HUDEP-2 (cell line): ENCODE data around the gene BCR.

Experiments
- DNase-seq, 76 experiments: peaks; one replicate each; lab custom pipeline; 2025; ENCODE audit not compliant: unreplicated experiment in 76 of 76; lab: John Stamatoyannopoulos, UW

The BCR gene

DNA sequence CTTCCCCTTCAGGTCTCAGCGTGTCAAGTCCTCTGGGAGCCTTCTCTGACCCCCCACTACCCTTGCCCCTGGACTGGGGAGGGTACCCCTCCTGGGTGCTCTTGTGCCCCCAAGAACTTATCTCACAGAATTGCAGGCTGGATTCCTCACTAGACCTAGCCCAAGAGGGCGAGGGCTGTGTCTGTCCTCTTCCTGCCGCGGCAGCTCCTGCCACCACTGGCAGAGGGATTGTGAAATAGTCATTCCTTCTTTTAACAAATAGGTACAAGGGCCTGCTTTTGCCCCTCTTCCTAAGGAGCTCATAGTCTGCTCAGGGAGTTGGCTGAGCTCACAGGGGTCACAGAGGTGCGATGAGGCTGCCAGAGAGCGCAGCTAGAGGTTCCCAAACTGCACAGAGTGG, 29.5 kb upstream of the BCR start:
- DNase-seq, result no peak

DNA sequence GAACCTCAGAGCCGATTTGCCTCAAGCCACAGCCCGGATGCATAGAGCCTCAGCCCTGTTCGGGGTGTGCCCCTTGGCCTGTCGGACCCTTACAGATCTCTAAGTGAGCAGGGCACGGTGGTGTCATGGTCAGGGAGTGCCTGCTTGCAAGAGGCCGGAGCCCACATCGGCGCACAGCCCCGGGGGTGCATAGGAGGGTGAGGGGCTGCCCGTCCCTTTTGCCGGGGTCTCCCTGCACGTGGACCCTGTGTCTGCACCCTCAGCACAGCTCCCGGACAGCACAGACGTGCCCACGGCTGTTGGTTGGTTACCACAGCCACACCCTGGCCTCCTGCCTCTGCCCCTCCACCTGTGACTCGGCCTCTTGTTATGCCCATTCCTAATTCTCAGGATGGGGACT, 28.5 kb upstream of the BCR start:
- DNase-seq, result no peak

DNA sequence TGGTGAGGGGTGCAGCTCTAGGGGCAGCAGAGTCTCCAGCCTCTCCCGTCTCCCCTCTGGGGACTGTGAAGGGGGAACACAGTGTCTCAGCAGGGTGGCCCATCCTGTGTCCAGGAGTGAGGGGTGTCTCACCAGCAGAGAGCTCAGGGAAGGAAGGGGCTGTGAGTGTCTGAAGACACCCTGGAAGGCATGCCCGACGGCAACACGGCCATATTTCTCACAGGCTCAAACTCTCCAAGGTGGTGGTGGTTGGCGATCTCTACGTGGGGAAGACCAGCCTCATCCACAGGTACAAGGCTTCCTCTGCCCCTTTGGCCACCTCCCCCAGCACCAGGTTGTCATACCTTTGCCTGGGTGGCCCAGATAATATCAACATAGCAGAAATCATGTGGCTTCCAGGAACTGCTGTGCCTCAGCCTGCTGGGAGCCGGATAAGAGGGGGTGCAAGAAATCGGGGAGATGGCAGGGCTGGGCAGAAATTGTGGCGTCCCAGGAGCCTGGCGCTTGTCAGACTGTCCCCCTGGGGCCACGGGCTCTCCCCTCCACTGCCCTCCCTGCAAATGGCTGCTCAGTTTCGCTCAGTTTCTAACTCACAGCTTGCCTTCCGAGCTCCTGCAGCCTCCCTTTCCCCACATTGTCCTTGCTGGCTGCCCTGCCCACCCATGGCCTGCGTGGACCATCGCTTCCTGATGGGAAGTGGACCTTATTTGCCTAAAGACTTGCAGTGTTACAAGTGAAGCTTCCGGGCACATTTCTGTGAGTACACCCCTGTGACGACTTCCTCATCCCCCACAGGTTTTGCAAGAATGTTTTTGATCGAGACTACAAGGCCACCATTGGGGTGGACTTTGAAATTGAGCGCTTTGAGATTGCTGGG, 27.8 kb upstream of the BCR start:
- DNase-seq, result no peak

DNA sequence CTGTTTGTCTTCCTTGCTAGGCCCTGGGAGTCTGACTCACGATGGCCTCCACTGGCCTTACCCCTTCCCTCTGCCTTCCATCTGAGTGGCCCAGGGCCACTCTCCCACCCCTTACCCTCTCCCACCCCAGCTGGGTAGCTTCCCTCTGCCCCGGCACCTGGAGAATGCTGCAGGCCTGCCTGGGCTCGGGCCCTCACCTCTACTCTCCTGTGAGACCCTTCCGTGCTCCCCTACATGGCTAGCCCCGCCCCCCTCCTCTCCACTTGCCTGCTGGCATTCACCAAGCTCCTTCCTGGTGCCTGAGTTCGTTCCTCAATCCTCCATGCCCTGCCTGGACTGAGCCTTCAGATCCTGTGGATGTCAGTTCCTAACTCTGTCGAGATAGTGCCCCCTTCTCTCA, 26.3 kb upstream of the BCR start:
- no peak for DNase-seq

DNA sequence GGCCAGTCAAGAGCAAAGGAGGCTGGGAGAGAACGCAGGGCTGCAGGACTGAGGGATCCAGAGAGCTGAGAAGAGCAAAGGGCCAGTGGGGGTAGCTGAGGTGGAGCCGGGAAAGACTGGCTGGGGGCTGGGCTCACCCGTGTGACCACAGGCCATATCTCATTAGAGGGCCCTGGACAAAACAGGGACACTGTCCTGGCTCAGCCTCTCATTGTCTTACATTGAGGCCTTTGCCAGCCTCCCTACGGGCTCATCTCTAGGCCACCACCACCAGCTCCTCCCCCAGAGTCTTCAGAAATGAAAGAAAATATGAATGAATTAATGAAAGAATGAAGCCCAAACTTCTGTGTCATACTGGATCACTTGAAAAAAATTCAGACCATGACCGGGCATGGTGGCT, 25.8 kb upstream of the BCR start:
- DNase-seq, result no peak

DNA sequence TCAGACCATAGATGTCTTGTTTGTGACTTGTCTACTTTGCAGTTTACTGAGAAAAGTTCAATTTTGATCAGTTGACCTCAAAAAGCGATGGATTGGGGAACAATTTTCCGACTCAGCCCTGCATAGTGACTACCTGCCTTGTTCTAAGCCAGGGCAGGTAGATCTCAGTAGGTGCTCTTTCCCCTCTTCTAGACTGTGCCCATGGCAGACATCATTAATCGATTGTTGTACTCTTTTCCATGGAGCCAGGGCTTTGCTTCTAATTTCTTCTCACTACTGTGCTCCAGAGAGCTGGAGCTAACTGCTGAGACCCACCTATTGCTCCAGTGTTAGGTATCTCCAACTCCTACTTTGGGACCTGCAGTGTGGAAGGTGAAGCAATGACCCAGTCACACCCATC, 25.2 kb upstream of the BCR start:
- no peak for DNase-seq

DNA sequence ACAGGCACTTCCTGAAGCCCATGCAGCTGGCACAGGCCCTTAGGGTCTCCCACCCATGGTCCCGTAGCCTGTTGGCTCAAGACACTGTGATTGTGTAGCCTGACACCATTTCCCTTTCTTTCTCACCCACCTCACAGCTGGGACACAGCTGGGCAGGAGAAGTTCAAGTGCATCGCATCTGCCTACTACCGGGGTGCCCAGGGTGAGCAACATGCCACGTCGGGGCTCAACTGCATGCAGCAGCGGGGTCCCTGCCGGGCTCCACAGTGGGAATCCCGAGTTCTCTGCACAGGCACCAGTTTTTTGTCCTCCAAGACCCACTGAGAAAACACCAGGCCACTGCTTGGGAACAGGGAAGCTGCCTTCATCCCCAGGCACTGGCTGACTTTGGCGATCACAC, 24.5 kb upstream of the BCR start:
- DNase-seq, result no peak

DNA sequence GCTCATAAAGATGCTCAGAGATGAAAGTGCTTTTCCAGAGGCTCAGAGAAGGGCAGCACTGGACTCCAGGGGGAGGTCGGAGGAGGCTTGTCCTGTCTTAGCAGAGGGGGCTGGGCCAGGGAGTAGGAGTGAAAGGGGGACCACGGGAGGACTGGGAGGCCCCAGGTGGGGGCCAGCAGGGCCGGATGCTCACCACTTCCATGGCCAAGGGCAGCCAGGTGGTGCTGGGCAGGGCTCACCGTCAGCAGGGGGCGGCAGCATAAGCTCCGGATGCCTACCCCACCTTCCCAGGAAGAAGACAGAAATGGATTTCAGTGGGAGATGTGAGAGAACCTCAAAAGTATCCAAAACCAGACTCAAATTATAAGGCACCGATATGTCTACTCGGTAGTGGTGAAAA, 24.0 kb upstream of the BCR start:
- DNase-seq, result no peak

DNA sequence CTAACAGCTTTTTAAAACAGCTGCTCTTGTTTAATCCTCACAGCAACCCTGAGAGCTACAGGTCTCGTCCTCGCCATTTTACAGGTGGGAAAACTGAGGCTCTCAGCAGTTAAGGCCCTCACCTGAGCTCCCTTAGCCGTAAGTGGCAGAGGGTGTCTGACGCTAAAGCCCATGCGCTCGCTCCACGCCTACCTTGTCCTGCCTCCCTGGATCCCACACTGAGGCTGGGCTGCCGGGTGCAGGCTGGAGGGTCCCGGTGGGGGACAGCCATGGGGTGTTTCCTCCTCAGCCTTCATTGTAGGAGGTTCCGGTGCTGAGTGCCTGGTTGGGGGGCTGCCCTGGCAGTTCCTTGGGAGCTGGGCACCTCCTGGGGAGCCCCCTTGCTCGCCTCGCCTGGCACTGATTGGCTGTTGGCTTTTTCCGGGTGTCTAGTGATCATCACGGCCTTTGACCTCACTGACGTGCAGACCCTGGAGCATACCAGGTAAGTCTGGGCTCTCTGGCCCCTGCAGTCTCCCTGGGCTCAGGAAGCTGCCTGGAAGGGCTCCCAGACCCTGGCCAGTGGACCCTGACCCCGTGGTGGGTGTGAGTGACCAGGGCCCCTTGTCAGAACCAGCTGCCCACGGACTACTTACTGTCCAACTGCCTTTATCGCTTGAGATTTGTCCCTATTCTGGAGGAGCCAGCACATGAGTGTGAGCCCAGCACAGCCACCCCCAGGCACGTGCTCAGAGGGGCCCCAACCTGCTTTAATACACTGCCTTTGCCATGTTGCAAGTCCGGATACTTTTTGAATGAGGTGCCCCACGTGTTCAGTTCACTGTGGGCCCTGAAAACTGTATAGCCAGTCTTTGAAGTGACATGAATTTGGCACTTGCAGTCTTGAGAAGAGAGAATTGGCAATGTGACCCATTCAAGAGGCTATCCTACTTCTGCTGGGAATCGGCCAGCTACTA, 22.5 kb upstream of the BCR start:
- DNase-seq, result no peak

DNA sequence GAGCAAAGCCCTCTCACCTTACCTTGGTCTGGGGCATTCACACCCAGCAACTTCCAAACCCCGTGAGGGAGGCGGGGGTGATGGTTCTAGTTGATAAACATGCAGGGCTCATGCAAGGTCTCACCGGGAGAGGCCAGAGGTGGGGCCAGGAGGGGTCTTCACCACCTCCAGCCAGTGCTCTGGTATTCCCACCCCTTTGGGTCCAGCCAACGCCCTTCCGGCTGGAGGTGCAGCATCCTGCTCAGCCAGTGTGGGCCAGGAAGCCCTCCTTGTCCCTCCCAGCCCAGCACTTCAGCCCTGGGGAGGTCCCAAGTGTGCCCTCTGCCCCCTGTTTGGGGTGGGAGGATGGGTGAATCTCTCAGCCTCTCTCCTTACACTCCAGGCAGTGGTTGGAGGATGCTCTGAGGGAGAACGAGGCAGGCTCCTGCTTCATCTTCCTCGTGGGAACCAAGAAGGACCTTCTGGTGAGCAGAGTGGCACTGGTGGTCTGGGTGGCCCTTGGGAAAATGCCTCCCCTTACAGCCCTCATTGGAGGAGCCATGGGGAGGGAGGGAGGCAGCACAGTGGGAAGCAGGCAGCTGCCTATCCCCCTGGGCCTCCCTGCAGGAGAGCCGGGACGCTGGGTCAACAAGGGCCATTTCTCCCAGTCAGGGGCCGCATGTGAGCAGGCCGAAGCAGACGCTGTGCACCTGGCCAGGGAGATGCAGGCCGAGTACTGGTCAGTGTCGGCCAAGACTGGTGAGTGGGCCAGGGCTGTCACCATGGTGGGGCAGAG, 21.6 kb upstream of the BCR start:
- DNase-seq, result no peak

DNA sequence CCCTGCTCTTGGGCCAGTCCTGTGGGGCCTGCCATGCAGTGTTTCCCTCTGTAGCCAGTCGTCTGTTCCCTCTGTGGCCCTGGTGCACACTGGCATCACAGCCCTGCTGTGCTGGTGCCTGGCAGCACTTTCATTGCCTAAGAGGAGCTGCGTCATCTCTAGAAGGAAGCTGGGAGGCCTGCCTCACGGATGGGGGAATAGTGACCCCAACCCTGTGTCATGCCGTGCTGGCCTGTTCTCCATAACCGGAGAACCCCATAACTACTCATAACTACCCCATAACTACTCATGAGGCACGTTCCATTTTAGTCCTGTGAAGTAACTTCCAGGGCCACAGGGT, 21.0 kb upstream of the BCR start:
- no peak for DNase-seq

DNA sequence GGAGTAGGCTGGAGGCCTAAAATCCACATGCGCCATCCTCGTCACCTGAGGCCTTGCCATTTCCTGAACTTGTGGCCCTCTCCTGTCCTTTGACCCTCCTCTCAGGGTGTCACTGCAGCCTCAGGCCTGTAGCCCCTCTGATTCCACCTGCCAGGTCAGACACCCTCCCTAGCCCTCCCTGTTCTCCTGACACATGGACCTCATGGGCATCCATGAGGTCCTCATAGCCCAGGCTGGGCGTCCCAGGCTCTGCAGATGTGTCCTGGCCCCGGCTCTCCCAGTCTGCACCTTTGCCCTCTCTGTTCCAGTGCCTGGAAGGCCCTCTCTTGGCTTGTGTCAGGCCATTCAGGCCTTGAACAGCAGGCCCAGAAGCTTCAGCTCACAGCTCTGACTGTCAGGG, 19.3 kb upstream of the BCR start:
- DNase-seq, result no peak

DNA sequence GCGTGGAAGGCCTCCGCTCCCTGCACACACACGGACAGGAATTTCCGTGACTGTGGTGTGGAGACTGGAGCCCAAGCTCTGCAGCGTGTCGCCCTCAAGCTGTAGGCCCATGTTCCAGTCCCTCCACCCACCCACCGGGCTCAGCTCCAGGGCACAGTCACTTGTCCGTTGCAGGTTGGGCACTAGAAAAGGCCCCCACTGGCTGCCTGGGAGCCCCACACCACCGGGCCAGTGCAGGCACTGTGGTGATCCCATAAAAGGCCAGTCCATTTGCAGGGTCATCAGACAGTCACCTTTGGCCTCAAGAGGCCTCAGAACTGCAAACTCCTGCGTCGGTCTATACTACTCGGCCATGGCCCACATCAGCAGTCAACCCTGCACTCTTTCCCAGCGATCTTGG, 18.7 kb upstream of the BCR start:
- DNase-seq, result no peak

DNA sequence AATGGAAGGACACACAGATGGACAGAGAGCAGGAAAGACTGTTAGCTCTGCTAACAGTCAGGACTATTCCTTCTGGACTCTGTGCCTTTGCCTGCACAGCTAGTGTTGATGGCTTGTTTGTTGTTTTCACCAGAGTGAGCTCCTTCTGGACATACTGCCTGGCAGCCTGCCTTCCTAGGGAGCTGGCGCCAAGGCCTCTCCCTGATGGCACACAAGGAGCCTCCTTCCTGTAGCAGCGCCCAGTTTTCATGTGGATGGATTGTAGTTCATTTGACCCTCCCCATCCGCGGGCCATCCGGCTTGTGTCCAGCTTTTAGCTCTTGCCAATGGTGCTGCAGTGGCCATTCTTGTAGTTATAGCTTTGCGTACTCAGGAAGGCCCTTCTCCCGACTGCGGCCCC, 16.6 kb upstream of the BCR start:
- DNase-seq, result no peak

DNA sequence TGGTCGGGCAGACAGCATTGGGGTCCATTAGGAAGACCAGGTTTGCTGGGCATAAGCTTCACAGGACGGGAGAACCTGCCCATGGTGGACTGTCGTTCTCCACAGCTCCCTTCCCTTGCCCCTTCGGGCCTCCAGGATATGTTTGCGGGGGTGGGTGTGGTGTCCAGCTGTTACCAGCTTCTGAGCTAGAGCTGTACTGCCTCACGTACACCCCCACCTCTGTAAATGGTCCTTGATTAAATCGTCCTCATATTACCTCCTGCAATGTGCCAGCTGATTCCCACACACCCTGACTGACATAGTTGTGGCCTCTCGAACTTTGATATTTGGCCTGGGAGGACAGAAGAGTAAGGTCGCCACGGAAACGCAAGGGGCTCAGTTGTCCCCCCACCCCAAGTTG, 16.2 kb upstream of the BCR start:
- no peak for DNase-seq

DNA sequence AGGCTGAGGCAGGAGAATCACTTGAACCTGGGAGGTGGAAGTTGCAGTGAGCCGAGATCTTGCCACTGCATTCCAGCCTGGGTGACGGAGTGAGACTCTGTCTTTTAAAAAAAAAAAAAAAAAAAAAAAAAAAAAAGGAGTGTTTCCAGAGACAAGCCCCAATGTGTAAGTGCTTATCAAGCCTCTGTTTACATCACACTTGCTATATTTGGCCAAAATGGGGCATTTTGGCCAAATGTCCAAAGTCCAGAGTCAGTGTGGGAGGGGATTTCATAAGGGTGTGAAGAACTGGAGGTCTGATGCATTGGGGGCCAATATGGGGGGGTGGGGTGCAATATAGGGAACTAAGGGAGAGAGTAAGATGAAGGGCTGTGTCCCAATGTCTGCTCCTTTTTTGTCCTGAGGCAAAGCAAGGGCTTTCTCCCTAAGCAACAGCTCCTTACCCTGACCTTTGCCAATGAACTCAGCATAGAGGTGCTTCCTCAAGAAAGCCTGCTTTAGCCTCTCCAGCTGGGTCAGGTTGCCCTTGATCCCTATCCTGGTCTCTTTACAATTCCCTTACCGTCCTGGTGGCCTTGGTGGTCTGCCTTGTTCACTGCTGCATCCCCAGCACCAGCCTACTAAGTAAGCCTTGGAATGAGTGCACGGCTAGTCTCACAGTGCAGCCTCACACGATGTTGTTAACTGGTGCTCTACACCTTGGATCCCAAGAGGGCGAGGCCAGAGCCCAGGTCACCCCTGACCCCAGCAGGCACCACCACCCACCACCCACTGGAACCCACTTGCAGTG, 14.1 kb upstream of the BCR start:
- DNase-seq, result no peak

DNA sequence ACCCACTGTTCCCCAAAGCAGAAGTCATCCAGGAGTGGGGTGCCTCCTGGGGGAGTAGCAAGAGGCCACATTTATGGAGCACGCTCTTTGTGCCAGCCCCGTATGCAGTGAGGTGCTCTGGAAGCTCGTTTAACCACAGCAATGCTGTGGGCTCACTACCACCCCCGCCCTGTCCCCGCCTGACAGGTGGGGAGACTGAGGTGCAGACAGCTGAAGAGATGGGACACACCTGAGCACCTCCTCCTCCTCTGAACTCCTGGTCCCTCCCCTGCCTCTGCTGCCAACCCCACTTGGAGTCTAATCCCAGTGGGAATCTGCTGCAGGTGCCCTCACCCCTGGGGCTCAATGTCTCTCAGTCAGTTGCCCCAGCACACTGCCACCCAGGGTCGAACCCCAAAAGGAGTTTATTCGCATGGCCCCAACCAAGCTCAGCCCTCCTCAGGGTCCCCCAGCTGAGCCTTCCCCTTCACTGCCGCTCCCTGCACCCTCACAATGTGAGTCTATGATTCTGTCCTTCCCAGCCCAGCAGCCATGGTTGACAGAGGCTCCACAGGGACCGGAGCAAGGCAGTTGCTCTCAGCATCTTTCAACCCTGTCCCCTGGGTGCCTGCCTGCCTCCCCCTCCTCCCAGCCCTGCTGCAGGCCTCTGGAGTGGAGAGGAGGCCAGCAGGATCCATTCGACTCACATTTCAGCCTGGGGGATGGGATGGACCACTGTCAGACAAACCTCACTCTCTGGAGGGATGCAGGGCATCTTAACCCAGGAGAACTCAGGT, 13.3 kb upstream of the BCR start:
- DNase-seq, result no peak

DNA sequence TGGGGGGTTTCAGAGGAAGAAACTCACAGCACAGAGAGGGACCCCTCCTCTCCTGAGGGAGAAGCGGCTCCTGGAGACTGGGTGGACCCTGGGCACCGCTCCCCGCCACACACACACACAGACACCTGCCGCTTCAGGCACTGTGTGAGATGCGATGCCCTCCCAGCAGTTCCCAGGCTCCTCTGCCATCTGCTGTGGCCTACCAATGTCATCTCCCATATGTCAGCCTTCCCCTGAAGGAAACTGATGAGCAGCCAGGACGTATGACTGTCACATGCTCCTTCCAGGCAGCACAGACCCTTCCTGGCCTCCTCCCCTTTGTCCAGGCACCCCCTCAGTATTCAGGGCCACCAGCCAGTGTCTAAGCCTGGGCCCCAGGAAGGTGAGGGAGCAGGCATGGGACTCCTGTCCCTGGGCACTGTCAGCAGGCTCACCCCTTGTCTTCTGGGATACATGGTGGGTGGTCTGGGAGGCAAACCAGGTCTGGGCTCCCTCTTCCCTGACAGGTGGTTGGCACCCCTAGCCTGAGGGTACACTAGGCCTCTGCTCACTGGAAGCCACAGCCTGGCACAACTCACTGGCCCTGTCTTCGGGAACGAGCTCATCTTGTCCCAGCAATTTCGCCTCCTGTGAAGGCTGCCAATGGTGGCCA, 11.8 kb upstream of the BCR start:
- no peak for DNase-seq

DNA sequence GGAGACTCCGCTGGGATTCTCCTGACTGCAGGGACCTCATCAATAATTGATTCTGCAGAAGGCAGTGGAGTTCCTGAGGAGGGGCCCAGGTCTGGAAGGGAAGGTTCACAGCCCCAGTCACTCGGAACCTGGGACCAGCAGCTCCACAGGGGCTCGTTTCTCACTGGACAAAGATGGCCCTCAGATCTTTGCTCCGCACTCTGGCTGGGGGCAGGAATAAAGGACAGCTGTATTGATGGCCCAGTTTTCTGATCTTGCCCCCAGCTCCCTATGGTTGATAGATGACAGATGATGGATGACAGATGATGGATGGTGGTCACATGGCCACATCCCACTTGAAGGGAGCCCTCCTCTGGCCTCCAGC, 11.3 kb upstream of the BCR start:
- DNase-seq, result no peak
